ENCODE data around the gene SPRTN.

The SPRTN gene

DNA sequence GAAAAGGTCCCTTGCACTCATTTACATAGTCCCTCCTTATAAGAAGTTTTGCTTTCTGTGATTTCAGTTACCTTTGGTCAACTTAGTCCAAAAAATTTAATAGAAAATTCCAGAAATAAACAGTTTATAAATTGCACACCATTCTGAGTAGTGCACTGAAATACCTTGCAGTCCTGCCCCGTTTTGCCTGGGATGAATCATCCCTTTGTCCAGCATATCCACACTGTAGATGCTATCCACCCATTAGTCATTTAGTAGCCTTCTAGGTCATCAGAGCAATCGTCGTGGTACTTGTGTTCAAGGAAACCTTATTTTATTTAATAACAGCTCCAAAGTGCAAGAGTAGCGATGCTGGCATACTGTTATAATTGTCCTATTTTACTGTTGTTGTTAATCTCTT is 38.0 kb downstream of the SPRTN start:
- DNase-seq (ENCODE audit: low read depth in 2 of 3, low spot score in 2 of 3) = no peak

DNA sequence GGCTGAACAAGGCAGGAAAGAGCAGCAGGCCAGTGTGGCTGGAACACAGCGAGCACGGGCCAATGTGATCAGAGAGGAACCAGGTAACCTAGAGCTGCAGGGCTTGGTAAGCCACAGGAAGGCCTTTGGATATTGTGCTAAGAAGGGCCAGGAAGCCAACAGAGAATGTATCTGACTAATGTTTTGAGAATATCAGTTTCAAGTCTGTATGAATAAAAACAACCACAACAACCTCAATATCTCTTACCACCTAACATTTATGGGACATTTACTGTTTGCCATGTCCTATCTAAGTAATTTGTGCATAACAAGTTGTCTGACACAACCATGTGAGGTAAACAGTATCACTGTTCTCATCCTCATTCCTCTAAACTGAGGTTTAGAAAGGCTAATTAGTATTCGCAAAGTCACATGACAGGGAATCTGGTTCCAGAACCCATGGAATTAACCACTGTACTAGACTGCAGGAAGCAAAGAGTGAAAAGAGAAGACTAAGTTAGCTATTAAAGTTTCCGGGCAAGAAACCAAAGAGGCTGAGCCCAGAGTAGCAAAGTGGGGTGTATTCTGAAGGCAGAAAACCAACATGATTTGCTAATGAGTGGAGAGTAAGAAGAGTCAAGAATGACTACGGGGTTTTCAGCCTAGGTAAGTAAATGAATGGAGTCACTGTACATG is 38.9 kb downstream of the SPRTN start:
- no peak for DNase-seq (ENCODE audit: low read depth in 2 of 3, low spot score in 2 of 3)

DNA sequence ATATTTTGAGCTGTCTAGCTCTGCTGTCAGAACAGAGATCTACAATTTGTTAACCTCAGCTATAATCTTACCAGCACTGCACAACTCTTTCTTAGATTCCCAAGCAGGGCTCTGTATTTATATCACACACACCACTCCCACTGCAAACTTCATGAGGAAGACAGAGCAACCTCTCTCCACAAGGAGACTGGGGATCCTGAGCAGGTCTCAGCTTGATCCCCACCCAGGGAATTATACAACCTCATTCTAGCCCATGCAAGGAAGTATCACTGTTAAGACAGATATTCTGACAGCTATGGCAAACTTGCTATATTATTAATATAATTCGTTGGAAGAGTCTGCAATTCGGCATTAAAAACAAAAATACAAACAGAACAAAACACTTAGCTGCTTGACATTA is 43.6 kb downstream of the SPRTN start:
- DNase-seq (ENCODE audit: low read depth in 2 of 3, low spot score in 2 of 3) = no peak

DNA sequence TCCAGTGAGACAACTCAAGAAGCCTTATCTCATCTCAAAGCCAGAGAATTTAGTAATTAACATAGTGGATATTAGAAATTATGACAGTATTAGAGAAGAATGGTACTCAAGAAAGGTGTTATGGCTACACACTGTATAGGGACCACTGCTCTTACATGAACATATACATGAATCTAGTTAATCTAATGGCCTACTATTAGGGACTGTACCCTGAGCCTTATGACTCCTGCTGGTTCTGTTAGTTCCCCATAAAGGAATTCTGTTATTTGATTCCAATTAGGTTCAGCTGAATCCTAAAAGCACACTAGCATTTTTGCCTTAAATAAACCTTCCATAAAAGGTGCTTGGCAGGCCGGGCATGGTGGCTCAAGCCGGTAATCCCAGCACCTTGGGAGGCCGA is 44.3 kb downstream of the SPRTN start:
- no peak for DNase-seq (ENCODE audit: low read depth in 2 of 3, low spot score in 2 of 3)

DNA sequence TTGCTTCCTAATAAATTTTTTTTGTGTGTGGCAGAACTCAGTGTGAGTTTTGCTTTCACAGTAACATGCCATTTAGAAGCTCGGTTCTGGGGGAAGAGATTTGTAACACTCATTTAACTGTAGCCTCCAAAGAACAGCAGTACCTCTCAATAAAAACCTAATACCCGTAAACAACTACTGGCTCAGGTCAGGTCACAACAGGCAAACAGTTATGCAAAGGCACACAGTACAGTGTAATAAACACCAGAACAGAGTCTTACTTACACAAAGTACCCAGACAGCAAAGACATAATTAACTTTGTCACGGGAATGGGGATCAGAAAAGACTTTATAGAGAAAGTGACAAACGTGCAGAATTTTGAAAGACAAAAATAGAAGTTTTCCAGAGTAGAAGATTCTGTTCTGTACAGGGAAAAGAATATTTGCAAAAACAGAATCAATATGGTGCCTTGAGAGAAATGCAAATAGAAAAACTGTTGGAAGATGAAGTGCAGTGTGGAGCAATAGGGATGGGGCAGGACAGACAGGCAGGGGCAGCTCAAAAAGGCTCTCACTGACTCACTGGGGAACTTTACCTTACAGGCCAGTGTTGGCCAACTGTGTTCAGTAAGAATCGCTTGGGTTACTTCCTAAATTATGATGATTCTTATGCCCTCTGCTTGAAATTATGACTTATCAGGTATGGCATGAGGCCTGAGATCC is 45.2 kb downstream of the SPRTN start:
- DNase-seq (ENCODE audit: low read depth in 2 of 3, low spot score in 2 of 3) = no peak

DNA sequence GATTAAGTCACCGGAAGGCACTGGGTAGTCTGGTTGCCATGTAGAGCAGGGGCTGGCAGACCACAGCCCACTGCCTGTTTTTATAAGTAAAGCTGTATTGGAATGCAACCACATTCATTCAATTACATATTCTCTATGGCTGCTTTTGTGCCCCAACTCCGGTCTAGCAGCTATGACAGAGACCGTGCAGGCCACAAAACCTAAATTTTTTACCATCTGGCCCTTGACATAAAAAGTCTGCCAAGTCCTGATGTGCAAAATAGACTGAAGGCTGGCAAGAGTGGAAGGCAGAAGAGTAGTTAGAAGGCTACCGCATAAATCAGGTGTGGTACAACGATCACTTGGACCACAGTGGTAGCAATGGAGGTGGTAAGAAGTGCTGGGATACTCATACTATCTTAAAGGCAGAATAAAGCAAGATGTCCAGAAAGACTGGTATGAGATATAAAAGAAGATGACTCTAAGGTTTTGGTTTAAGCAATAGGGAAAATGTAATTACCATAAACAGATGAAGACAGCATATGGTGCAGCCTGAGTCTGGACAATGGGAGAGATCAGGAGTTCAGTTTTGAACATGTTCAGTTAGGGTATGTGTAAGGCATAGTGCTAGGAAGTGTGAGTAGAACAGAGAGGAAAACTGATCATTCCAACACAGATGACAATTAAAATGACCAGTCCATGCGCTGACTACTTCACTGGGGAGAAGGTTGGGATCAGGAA is 46.8 kb downstream of the SPRTN start:
- DNase-seq (ENCODE audit: low read depth in 2 of 3, low spot score in 2 of 3) = no peak

DNA sequence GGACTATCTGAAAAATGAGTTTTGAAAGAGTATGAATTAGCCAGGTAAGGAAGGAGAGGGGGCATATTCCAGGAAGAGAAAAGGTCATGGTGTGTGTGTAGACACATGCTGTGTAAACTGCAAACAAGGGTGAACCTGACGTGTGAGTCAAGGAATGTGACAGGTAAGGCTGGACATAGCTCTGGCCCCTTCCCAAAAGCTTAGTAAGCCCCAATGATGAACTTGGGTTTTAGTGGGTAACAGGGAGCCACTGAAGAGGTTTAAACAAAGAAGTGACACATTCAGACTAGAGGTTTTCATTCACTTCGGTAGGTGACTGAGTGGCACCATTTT is 47.3 kb downstream of the SPRTN start:
- no peak for DNase-seq (ENCODE audit: low read depth in 2 of 3, low spot score in 2 of 3)

DNA sequence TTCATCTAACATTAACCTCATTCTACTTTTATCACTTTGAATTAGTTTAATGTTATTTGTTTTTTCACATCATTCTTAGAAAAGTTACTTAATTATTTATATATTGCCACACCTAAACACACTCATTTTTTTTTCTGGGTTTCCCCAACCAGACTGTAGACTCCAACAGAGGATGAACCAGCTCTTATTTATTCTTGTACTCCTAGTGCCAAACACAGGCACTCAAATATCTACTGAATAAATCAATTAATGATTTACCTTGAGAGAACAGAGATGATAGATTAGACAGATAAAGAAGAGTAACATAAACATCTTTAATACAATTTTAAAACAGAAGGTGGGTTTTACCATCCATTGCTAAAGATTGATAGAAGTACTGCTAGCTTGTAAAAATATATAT is 48.4 kb downstream of the SPRTN start:
- no peak for DNase-seq (ENCODE audit: low read depth in 2 of 3, low spot score in 2 of 3)

DNA sequence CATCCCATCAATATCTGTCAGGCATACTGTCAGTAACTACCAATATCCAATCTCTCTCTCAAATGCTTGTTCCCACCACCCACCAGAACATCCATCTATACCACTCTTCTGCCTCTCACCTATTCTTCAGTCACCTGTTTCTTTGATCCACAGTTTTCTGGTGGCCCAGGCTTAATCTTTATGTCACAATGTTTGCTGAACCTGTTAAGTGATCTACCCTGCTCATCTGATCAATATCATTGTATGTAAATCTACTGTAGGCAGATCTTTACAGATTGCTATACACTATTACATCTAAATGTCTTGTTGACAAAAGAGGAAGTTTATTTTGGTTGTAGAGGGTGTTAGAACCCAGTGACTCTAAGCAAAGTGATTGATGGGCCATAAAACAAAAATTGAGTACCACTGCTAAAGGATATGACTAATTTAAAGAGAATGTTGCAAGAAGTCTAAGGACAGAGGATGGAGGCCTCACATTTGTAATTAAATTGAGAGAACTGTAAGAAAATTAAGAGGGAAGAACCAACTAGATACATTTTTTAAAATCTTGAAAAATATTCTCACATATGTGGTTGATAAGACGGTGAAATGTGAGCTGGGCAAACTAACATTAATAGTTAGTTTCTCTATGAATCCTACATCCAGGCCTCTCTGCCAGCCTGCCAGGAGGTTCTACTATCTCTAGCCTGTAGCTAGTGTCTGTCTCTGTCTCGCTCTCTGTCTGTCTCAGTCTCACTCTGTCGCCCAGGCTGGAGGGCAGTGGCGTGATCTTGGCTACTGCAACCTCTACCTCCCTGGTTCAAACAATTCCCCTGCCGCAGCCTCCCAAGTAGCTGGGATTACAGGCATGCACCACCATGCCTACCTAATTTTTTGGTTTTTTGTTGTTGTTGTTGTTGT is 49.9 kb downstream of the SPRTN start:
- no peak for DNase-seq (ENCODE audit: low read depth in 2 of 3, low spot score in 2 of 3)

DNA sequence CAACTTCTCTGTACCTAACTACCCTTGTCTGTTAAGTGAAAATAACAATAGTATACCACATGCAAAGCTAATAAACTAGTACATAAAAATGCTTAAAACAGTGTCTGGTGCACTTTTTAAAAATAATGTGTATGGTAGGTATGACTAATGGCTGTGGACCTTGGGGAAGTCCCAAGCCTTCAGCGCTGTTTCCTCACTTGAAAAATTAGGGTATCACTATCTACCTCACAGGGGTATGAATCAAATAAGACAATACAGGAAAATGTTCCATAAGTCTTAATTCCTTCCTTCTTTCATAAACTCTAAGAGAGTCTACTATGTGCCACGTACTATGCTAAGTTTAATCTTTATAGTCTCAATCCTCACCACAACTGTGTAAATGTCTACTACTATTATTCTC is 52.0 kb downstream of the SPRTN start:
- DNase-seq (ENCODE audit: low read depth in 2 of 3, low spot score in 2 of 3) = no peak

DNA sequence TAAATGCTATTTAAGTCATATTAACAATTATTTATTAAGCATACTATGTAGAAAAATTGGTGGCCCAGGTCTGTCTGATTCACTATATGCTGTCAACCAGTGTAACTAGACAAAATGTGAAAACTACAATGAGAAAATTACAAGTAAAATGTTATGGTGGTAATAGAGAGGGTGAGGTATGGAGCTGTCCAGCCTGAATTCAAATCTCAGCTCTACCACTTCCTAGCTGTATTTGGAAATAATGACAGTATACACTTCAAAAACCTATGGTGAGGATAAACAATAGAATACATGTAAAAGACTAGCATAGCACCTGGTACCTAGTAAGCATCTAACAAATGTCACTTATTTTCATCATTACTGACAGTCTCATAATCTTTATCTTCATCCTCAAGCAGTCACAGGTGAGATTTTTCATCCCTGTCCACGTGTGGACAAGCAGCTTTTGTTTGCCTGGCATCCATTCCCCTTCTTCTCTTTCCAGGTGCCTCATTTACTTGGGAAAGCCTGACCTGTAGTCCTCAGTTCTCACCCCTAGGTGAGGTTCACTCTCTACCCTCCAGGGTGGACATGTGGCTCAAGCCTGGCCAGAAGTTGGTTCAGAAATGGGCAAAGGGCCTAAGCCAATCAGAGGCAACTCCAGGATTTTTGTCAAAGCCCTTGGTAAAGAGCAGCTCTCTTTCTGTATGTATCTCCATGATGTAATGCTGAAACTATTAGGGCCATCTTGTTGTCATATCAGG is 54.5 kb downstream of the SPRTN start:
- no peak for DNase-seq (ENCODE audit: low read depth in 2 of 3, low spot score in 2 of 3)

DNA sequence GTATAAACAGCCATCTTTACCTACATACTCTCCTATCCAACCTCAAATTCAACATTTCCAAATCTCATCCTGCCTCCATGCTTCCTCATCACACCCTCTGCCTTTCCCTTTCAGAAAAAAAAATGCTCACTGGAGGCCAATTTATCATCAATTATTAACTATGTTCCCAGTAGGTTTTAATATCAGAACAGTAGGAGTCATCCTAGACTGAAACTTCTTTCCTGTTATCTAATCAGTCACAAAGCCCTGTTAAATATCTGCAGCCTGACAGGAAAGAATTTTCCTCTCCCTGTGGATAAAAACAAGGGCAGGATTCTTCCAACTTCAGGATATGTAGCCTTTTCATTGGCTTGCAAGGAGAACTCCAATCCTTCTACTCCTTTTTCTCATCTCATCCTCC is 55.6 kb downstream of the SPRTN start:
- no peak for DNase-seq (ENCODE audit: low read depth in 2 of 3, low spot score in 2 of 3)

DNA sequence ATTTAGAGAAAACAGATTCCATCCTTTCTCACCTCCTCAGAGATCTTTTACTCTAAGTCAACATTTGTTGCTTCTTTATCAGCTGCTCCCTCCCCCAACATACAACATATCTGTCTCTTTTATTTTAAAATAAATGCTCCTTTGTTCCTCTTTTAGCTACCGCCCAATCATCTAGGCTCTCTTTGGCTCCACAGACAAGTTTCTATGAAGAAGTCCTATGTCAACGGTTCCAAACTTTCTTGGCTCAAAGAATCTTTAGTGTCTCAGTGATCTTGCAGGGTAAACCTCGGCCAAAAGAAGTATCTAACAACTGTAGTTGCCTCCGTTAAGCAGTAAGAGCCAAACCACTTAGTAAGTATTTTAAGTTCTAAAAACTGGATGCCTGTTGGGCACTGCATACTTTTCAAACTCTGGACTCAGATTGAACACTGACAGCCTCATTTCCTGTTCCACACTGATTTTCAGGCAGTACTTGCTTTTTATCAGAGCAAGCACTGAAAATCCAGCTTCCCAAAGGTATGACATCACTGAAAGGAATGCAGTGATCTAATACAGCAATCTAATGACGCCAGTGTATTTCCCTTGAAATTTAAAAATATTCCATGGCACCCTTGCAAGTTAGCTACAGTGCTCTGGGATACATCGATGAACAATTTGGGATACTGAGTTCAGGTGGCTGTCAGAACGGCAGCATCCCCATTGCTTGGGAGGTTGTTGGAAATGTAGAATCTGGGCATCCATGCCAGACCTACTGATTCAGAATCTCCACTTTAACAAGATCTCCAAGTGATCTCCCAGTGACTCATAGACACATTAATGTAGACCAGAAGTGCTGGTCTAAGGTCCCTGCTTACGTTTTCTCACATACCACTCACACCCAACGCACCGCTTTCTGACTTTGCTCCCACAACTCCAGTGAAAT is 57.2 kb downstream of the SPRTN start:
- no peak for DNase-seq (ENCODE audit: low read depth in 2 of 3, low spot score in 2 of 3)

DNA sequence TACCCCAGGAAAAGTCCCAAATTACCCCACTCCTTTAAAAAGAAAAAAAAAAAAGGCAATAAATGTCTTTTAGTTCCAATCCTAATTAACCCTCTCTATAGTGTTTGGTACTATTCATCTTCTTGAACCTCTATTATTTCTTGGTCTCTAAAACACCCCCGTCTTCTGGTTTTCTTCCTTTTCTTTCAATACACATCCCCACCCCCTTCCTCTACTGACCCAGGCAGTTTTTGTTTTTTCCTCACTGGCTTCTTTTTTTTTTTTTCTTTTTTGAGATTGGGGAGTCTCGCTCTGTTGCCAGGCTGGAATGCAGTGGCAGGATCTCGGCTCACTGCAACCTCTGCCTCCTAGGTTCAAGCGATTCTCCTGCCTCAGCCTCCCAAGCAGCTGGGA is 57.9 kb downstream of the SPRTN start:
- DNase-seq (ENCODE audit: low read depth in 2 of 3, low spot score in 2 of 3) = no peak

DNA sequence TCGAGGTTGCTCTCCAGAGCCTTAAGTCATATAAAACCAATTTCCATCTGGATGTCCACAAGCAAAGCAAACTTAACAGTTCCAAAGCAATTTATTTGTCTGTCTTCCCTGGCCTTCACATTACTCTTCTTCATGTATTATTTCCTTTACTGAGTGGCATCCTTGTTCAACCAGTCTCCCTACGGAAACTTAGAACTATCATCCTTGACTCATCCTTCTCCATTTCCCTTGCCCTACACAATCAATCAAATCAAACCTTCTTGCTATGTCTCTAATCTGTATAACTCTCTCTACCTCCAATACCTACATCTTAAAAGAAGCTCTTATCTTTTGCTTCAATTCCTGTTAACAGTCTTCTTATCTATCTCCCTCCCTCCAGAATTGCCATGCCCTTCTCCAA is 58.5 kb downstream of the SPRTN start:
- no peak for DNase-seq (ENCODE audit: low read depth in 2 of 3, low spot score in 2 of 3)

DNA sequence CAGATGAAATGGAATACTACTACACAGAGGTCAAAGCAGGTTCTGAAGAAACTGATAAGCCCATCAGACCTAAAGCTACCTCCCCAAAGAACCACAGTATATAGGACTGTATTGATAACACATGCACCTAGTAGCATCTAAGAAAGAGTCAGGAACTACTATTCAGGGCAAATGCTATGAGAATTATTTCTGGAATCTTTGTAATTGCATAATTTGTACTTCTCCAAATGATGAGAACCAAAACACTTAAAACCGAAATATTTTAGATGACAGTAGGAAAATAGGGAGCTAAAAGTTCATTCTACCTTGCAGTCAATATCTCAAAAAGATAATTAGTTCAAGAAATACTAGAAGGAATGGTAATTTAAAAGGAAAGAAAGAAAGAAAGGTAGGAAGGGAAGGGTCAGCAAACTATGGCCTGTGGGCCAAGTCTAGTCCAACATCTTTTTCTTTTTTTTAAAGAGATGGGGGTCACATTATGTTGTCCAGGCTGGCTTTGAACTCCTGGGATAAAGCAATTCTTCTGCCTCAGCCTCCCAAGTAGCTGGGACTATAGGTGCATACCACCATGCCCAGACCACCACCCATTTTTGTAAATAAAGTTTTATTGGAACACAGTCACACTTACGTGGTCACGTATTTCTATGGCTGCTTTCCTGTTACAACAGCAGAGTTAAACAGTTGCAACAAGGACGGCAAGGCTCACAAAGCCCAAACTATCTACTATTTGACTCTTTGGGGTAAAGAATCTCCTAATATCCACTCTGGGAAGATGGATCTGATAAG is 60.0 kb downstream of the SPRTN start:
- no peak for DNase-seq (ENCODE audit: low read depth in 2 of 3, low spot score in 2 of 3)

DNA sequence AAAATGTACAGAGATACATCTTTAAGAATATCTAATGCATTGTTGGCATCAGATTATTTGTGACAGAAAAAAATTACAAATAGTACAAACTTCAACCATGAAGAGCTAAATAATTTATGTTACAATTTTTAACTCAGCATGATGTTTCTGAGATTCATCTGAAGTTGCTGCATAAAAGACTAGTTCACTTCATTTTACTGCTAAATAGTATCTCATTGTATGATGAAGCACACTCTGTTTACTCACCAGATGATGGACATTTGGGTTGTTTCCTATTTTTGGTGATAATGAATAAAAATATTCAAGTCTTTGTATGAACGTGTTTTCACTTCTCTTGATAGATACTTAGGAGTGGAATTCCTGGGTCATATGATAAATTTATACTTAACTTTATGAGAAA is 63.4 kb downstream of the SPRTN start:
- DNase-seq (ENCODE audit: low read depth in 2 of 3, low spot score in 2 of 3) = no peak

DNA sequence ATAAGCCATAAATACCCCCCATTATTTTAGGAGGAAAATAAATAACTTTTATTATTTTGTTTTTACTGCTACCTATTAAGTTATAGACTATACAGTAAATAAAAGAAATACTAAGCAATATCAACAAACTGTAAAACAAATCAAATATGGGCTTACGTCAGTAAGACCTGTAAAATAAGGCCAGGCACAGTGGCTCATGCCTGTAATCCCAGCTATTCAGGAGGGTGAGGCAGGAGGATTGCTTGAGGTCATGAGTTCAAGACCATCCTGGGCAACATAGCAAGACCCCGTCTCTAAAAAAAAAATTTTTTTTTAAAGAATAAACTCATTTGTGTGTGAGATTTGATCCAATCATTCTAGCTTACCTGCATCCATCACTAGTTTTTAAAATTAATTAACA is 66.2 kb downstream of the SPRTN start:
- DNase-seq (ENCODE audit: low read depth in 2 of 3, low spot score in 2 of 3) = no peak
